Naive thymus-derived CD4-positive, alpha-beta T cell (primary cell): ENCODE measurements around the gene TSPAN4. TPM values are rescaled to one million over a fixed set of nuclear protein-coding genes. Genes with fewer than 3 reads are reported as not detected.

Experiments
- ATAC-seq: fragments of 150-1000 bp; cut with Tn5 transposase; 2 replicates; pipeline ENCODE4 v1.10.0; 2021; ENCODE audit warnings: mild to moderate bottlenecking, moderate library complexity
- CTCF ChIA-PET: fragments of 350-600 bp; sonication (Branson Sonifier 250); formaldehyde crosslinking; loops from one replicate; lab custom pipeline; 2021; ENCODE audit warnings: antibody characterized with exemption; lab: Charles Lee
- POLR2A ChIA-PET: fragments of 350-600 bp; sonication (Branson Sonifier 250); formaldehyde crosslinking; loops from one replicate; lab custom pipeline; 2021; ENCODE audit warnings: antibody characterized with exemption, inconsistent platforms; lab: Charles Lee
- DNase-seq, 9 donors: peaks; one replicate each; pipeline versions ENCODE4 v3.0.0 to v3.0.0-alpha.2; 2020 to 2022; ENCODE audit warnings: mixed read lengths in 1 of 9
- H3K27ac ChIP-seq: one replicate; pipeline ENCODE4 v1.7.0; 2013; ENCODE audit warnings: mild to moderate bottlenecking, low read depth, low read length, moderate library complexity
- H3K27me3 ChIP-seq, 2 donors: one replicate each; pipeline ENCODE4 v1.7.0; 2013; ENCODE audit warnings: low read length in 2 of 2, mild to moderate bottlenecking in 2 of 2, moderate library complexity in 2 of 2; ENCODE audit not compliant: control insufficient read depth in 2 of 2, insufficient read depth in 2 of 2
- H3K36me3 ChIP-seq, 3 experiments: 1 replicate in 2 of 3; 2 replicates in 1 of 3; pipeline ENCODE4 v1.7.0; 2013; ENCODE audit warnings: low read length in 3 of 3, mild to moderate bottlenecking in 3 of 3, moderate library complexity in 1 of 3; ENCODE audit not compliant: insufficient read depth in 3 of 3, control insufficient read depth in 2 of 3
- H3K4me1 ChIP-seq, 2 donors: one replicate each; pipeline ENCODE4 v1.7.0; 2013; ENCODE audit warnings: low read length in 2 of 2, mild to moderate bottlenecking in 2 of 2, moderate library complexity in 1 of 2; ENCODE audit not compliant: control insufficient read depth in 2 of 2, insufficient read depth in 2 of 2
- H3K4me3 ChIP-seq: 2 replicates; pipeline ENCODE4 v1.7.0; 2013; ENCODE audit warnings: mild to moderate bottlenecking, low read length
- H3K9me3 ChIP-seq, 3 experiments: 1 replicate in 2 of 3; 2 replicates in 1 of 3; pipeline ENCODE4 v1.7.0; 2013; ENCODE audit warnings: low read length in 3 of 3; ENCODE audit not compliant: control insufficient read depth in 2 of 3
- H3K27ac Mint-ChIP-seq, 9 donors: one replicate each; pipeline ENCODE4 v1.8.0; 2020 to 2022; ENCODE audit warnings: mixed read lengths in 9 of 9, mild to moderate bottlenecking in 8 of 9, moderate library complexity in 5 of 9, inconsistent platforms in 2 of 9
- H3K27me3 Mint-ChIP-seq, 5 donors: one replicate each; pipeline ENCODE4 v1.8.0; 2021 to 2022; ENCODE audit warnings: mixed read lengths in 5 of 5, mild to moderate bottlenecking in 1 of 5
- H3K36me3 Mint-ChIP-seq, 5 donors: one replicate each; pipeline ENCODE4 v1.8.0; 2020 to 2022; ENCODE audit warnings: mixed read lengths in 5 of 5, mild to moderate bottlenecking in 3 of 5, inconsistent platforms in 1 of 5
- H3K4me1 Mint-ChIP-seq, 7 donors: one replicate each; pipeline ENCODE4 v1.8.0; 2020 to 2022; ENCODE audit warnings: mixed read lengths in 7 of 7, mild to moderate bottlenecking in 3 of 7, inconsistent platforms in 1 of 7
- H3K4me3 Mint-ChIP-seq, 10 donors: one replicate each; pipeline ENCODE4 v1.8.0; 2020 to 2022; ENCODE audit warnings: mild to moderate bottlenecking in 10 of 10, mixed read lengths in 10 of 10, moderate library complexity in 6 of 10, inconsistent platforms in 2 of 10
- H3K9me3 Mint-ChIP-seq, 11 donors: one replicate each; pipeline ENCODE4 v1.8.0; 2020 to 2022; ENCODE audit warnings: mixed read lengths in 11 of 11, mild to moderate bottlenecking in 4 of 11, inconsistent platforms in 1 of 11, moderate library complexity in 1 of 11
- intact Hi-C, 2 donors: fragments of 100-400 bp; cut with micrococcal nuclease; formaldehyde crosslinking; loops; one replicate each; pipeline ENCODE4 v1.15.1; 2023
- polyA plus RNA-seq, 2 donors: library from polyadenylated mRNA; unstranded; fragments of 300-500 nt; fragmentation: Illumina TruSeq; gene quantifications; one replicate each; pipeline ENCODE4 v1.2.3, GENCODE V29; 2021
- total RNA-seq, 6 experiments: library from RNA in 5 of 6; stranded (reverse) in 5 of 6; gene quantifications; 1 replicate in 5 of 6; 2 replicates in 1 of 6; pipeline ENCODE4 v1.2.3 and lab custom pipeline; 2021 to 2026

TSPAN4 gene
- total and polyA plus RNA-seq, 7 experiments from 2014 or later, result 4.1 to 12.6 (median 5.7) TPM

- ATAC-seq (no peak), DNase-seq (no peak)
- Histone ChIP-seq H3K9me3 (no peaks in the 10 kb centered on the region), H3K27ac (no peak overlapping the region), H3K4me3 (no peak overlapping the region), H3K27me3 (peaks cover 0 to 11% of the 10 kb centered on the region in 2 donors), H3K36me3 (peaks cover 0 to 18% (median 0%) of the 10 kb centered on the region in 3 experiments), H3K4me1 (peaks cover 16 to 47% of the 10 kb centered on the region in 2 donors)
- CTCF ChIA-PET, result interaction anchor here (0.9 kb wide), 1 partner anchor 20 kb away, joined by 4 read pairs; no protein-coding TSS in a partner anchor
- Mint-ChIP-seq H3K4me1 (peaks cover 0 to 30% (median 25%) of the 10 kb centered on the region in 7 donors), H3K27ac (no peak overlapping the region), H3K27me3 (peaks cover 14 to 46% (median 20%) of the 10 kb centered on the region in 5 donors), H3K9me3 (peaks cover 0 to 3% (median 0%) of the 10 kb centered on the region in 11 donors), H3K36me3 (peaks cover 0 to 9% (median 3%) of the 10 kb centered on the region in 5 donors), H3K4me3 (peak overlapping the region in 9 of 10 donors; percentile 32 to 83 (median 71))
- intact Hi-C loops, result no loop called here
- POLR2A ChIA-PET, result interaction anchor here (0.6 to 7.8 kb wide), 5 partner anchors 10 to 48 kb away, joined by 3 to 79 read pairs (median 9); partner anchors contain the start of genes PNPLA2, POLR2L, RPLP2 and TSPAN4
Measured at GRCh38 chr11:828506-829175, 14.0 kb upstream of the TSPAN4 start.

- Histone ChIP-seq H3K4me1 (peaks cover 16 to 47% of the 10 kb centered on the region in 2 donors), H3K27ac (no peak overlapping the region), H3K27me3 (peaks cover 0 to 11% of the 10 kb centered on the region in 2 donors), H3K9me3 (no peaks in the 10 kb centered on the region), H3K4me3 (no peak overlapping the region), H3K36me3 (peaks cover 0 to 11% (median 0%) of the 10 kb centered on the region in 3 experiments)
- POLR2A ChIA-PET, result interaction anchor here (2.0 to 7.8 kb wide), 4 partner anchors 11 to 20 kb away, joined by 7 to 79 read pairs (median 20); partner anchors contain the start of genes PNPLA2, POLR2L, RPLP2 and TSPAN4
- Mint-ChIP-seq H3K9me3 (peaks cover 0 to 3% (median 0%) of the 10 kb centered on the region in 11 donors), H3K4me3 (peak overlapping the region in 9 of 10 donors; percentile 48 to 83 (median 60)), H3K27me3 (peaks cover 14 to 52% (median 24%) of the 10 kb centered on the region in 5 donors), H3K36me3 (peaks cover 0 to 9% (median 3%) of the 10 kb centered on the region in 5 donors), H3K4me1 (peaks cover 5 to 36% (median 32%) of the 10 kb centered on the region in 7 donors), H3K27ac (no peak overlapping the region)
- ATAC-seq, result no peak
- CTCF ChIA-PET, result interaction anchor here (0.9 to 1.0 kb wide), 2 partner anchors 11 to 19 kb away, joined by 3 to 4 read pairs; partner anchors contain the start of gene PNPLA2
- no peak for DNase-seq
- intact Hi-C loops, result no loop called here
Measured at GRCh38 chr11:829176-829846, 13.3 kb upstream of the TSPAN4 start.

- no peak overlapping the region for H3K27ac ChIP-seq
- Mint-ChIP-seq H3K4me3 (peak overlapping the region in 9 of 10 donors; percentile 23 to 83 (median 54)), H3K27me3 (peaks cover 14 to 53% (median 24%) of the 10 kb centered on the region in 5 donors), H3K27ac (no peak overlapping the region), H3K9me3 (peaks cover 0 to 3% (median 0%) of the 10 kb centered on the region in 11 donors), H3K4me1 (peaks cover 5 to 37% (median 32%) of the 10 kb centered on the region in 7 donors), H3K36me3 (peaks cover 0 to 6% (median 3%) of the 10 kb centered on the region in 5 donors)
- H3K9me3 ChIP-seq, result no peaks in the 10 kb centered on the region
- H3K4me3 ChIP-seq, result peak overlapping the region; percentile 35
- peaks cover 16 to 47% of the 10 kb centered on the region in 2 donors for H3K4me1 ChIP-seq
- intact Hi-C loops, result loop anchor here in 1 of 2 donors (1.0 kb wide), 1 partner anchor 10 kb away; no protein-coding TSS in a partner anchor
- H3K27me3 ChIP-seq, result peaks cover 0 to 11% of the 10 kb centered on the region in 2 donors
- DNase-seq (no peak), ATAC-seq (no peak)
- POLR2A ChIA-PET, result interaction anchor here (2.0 to 7.8 kb wide), 4 partner anchors 11 to 21 kb away, joined by 7 to 79 read pairs (median 20); partner anchors contain the start of genes PNPLA2, POLR2L, RPLP2 and TSPAN4
- CTCF ChIA-PET, result interaction anchor here (1.0 kb wide), 1 partner anchor 11 kb away, joined by 3 read pairs; the partner anchor contains the start of gene PNPLA2
- peaks cover 0 to 6% (median 0%) of the 10 kb centered on the region in 3 experiments for H3K36me3 ChIP-seq
Measured at GRCh38 chr11:829847-830294, 12.8 kb upstream of the TSPAN4 start.

- intact Hi-C loops, result loop anchor here in 1 of 2 donors (1.0 kb wide), 1 partner anchor 10 kb away; no protein-coding TSS in a partner anchor
Measured at GRCh38 chr11:830295-831117, 12.1 kb upstream of the TSPAN4 start.

GRCh38 chr11:831118-831864 is 11.4 kb upstream of the TSPAN4 start:
- Histone ChIP-seq H3K36me3 (no peaks in the 10 kb centered on the region), H3K9me3 (no peaks in the 10 kb centered on the region), H3K4me1 (peaks cover 15 to 43% of the 10 kb centered on the region in 2 donors), H3K4me3 (no peak overlapping the region), H3K27ac (no peak overlapping the region), H3K27me3 (peaks cover 0 to 11% of the 10 kb centered on the region in 2 donors)
- Mint-ChIP-seq H3K4me3 (peak overlapping the region; percentile 29 to 83 (median 60)), H3K27ac (peak overlapping the region in 1 of 9 donors; percentile 9), H3K4me1 (peaks cover 5 to 37% (median 32%) of the 10 kb centered on the region in 7 donors), H3K9me3 (peaks cover 0 to 1% (median 0%) of the 10 kb centered on the region in 11 donors), H3K36me3 (peaks cover 0 to 3% (median 0%) of the 10 kb centered on the region in 5 donors), H3K27me3 (peaks cover 14 to 53% (median 24%) of the 10 kb centered on the region in 5 donors)
- CTCF ChIA-PET, result interaction anchor here (1.1 kb wide), 1 partner anchor 13 kb away, joined by 3 read pairs; the partner anchor contains the start of gene PNPLA2
- POLR2A ChIA-PET, result interaction anchor here (0.5 to 7.8 kb wide), 6 partner anchors 11 to 270 kb away, joined by 3 to 79 read pairs (median 7); partner anchors contain the start of genes PIDD1, PNPLA2, POLR2L and RPLP2
- intact Hi-C loops, result no loop called here
- ATAC-seq, result no peak
- DNase-seq, result no peak

More at GRCh38 chr11:830295-831117, 12.1 kb upstream of the TSPAN4 start:
- Mint-ChIP-seq H3K27ac (no peak overlapping the region), H3K4me3 (peak overlapping the region; percentile 25 to 83 (median 52)), H3K9me3 (peaks cover 0 to 1% (median 0%) of the 10 kb centered on the region in 11 donors), H3K4me1 (peaks cover 5 to 37% (median 32%) of the 10 kb centered on the region in 7 donors), H3K36me3 (peaks cover 0 to 3% (median 0%) of the 10 kb centered on the region in 5 donors), H3K27me3 (peaks cover 14 to 53% (median 24%) of the 10 kb centered on the region in 5 donors)
- peaks cover 16 to 47% of the 10 kb centered on the region in 2 donors for H3K4me1 ChIP-seq
- DNase-seq, result peak in 1 of 9 donors; percentile 65
- ChIA-PET POLR2A (interaction anchor here (0.5 to 7.8 kb wide), 5 partner anchors 12 to 269 kb away, joined by 3 to 79 read pairs (median 9); partner anchors contain the start of genes PNPLA2, POLR2L, RPLP2 and TSPAN4), CTCF (interaction anchor here (1.0 to 1.1 kb wide), 2 partner anchors 12 kb away, joined by 3 read pairs; partner anchors contain the start of gene PNPLA2)
- ATAC-seq, result peak; percentile 46
- peak overlapping the region; percentile 35 for H3K4me3 ChIP-seq
- H3K27me3 ChIP-seq, result peaks cover 0 to 11% of the 10 kb centered on the region in 2 donors
- no peak overlapping the region for H3K27ac ChIP-seq
- H3K9me3 ChIP-seq, result no peaks in the 10 kb centered on the region
- H3K36me3 ChIP-seq, result no peaks in the 10 kb centered on the region
